HG03196 (cell line): Measurements from ENCODE around the gene COPZ2.
"Not testable (repeated sequence)": the region's sequence is repeated elsewhere in the genome, so short reads cannot be mapped to it uniquely, and the experiment has no call there.

Experiments used
- ATAC-seq: cut with Tn5 transposase; IDR thresholded peaks from one replicate; pipeline ENCODE4 v1.9.1; 2021; ENCODE audit not compliant: unreplicated experiment

COPZ2 gene, protein sequence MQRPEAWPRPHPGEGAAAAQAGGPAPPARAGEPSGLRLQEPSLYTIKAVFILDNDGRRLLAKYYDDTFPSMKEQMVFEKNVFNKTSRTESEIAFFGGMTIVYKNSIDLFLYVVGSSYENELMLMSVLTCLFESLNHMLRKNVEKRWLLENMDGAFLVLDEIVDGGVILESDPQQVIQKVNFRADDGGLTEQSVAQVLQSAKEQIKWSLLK

DNA sequence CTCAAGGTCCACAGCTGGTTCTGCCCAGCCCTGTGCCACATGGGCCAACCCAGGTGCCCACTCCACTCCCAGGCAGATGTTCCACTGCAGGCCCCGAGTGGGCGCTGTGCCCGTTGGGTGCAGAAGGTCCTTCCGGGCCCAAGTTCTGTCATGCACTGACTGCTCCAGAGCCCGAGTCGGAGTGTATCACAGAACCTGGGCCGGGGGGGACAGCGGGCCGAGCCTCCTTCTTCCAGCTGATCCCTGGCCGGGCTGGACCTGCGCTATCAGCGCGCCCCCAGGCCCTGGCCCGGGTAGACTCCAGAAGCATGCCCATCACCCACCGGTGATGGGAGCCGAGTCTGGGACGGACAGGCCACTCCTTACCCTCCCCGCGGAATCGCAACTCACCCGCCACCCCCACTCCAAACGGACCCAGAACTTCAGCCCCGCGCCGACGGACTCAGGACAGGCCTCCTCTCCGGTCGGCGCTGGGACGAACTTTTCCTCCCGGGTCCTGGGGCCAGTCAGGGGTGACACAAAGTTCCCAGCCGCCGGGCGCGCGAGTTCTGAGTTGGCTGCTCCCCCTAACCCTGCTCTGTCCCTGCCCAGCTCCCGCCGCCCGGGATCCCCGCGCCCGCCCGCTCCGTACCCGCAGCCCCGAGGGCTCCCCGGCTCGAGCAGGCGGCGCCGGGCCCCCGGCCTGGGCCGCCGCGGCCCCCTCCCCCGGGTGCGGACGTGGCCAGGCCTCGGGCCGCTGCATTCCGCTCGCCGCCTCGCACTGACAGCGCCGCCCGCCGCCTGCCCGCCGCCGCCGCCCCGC is at the start of gene COPZ2:
COPZ2 (minus strand) TSS at position 762 of the 802 bp plus-strand sequence; CDS start at position 742, 20 bp downstream.
- ATAC-seq, result no peak

DNA sequence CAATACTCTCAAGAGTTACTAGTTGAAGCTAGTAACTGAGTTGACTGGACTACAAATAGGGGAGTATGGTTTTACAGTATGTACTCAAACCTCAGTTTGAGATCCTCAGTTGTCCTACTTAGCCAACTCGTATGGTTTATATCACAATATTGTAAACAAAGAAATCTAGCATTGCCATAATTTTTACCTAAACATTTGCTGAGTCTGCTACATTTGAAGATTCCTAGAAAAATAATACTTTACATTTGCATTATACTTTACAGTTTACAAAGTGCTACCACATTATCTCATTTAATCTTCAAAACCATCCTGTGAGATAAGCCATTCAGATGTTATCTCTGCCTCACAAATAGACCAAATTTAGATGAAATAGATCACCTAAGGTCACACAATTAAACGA is 47.3 kb upstream of the COPZ2 start:
- ATAC-seq, result no peak

DNA sequence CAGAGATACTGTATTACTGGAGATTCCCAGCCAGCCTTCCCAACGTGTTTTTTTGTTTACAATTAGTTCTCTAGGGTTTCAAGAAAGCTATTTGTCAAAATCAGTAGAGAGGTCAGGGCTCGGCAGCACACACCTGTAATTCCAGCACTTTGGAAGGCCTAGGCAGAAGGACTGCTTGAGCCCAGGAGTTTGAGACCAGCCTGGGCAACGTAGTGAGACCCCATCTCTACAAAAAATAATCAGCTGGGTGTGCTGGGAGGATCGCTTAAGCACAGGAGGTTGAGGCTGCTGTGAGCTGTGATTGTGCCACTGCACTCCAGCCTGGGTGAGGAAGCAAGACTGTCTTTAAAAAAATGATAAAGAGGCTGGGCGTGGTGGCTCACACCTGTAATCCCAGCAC is 44.3 kb upstream of the COPZ2 start:
- no peak for ATAC-seq

DNA sequence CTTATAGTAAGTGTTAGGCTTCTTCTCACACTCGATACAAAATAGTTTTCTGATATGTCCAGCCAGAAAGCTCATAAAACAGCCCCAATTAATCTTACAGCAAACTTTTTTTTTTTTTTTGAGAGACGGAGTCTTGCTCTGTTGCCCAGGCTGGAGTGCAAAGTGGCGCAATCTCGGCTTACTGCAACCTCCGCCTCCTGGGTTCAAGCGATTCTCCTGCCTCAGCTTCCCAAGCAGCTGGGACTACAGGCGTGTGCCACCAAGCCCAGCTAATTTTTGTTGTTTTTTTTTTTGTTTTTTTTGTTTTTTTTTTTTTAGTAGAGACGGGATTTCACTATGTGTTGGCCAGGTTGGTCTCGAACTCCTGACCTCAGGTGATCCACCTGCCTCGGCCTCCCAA is 39.6 kb upstream of the COPZ2 start:
- not testable (repeated sequence) for ATAC-seq

DNA sequence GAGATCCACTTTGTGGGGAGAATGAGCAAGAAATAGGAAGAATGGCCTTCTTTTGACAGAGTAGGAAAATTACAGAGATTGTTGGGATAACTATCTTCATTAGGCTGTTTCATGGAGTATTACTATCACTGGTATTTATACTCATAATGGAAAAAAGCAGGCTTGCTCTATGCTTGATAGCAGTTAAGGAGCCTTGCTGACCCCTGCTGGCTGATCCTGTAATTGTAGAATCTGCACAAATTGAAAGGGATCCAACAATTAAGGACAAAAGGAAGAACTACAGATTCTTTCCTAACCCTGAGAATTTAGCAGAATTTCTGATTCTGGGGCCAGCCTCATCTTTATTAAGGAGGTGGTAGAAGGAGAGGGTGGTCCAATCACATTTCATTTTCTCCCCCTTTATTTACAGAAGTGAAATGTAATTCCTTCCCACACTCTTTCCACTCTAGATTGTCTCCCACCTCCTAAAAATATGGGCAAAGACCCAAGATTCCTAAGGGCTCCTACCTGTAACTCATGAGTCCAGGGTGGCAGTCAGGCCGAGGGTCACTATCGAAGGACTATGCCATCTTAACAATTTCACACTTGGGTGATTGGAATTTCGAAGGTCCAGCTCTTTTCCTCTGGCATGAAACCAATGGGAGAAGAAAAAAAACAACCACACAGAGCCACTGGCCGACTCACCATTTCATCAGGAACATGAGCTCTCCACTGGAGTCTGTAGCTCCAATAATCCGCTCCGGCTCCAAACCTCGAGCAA is 36.9 kb upstream of the COPZ2 start:
- no peak for ATAC-seq

DNA sequence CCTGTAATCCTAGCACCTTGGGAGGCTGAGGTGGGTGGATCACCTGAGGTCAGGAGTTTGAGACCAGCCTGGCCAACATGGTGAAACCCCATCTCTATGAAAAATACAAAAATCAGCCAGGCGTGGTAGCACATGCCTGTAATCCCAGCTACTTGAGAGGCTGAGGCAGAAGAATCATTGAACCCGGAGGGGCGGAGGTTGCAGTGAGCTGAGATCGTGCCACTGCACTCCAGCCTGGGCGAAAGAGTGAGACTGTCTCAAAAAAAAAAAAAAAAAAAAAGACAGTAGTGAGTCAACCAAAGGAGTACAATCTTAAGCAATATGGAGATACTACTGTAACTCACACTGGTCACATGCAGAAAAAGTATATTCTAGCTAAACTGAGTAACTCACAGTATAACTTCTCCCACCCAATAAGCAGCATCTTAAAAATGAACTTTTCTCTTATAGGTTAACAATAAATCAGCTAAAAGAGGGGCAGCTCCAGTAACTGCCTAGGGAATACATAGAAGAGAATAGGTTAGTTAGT is 36.0 kb upstream of the COPZ2 start:
- ATAC-seq, result not testable (repeated sequence)

DNA sequence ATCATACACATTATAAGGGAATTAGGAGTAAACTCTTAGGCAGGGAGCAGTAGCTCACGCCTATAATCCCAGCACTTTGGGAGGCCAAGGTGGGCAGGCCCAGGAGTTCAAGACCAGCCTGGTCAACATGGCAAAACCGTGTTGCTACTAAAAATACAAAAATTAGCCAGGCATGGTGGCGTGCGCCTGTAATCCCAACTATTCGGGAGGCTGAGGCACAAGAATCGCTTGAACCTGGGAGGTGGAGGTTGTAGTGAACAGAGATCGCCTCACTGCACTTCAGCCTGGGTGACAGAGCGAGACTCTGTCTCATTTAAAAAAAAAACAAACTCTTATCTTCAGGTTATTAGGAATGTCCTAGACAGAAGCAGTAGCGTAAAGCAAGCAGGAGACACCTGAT is 35.2 kb upstream of the COPZ2 start:
- not testable (repeated sequence) for ATAC-seq

DNA sequence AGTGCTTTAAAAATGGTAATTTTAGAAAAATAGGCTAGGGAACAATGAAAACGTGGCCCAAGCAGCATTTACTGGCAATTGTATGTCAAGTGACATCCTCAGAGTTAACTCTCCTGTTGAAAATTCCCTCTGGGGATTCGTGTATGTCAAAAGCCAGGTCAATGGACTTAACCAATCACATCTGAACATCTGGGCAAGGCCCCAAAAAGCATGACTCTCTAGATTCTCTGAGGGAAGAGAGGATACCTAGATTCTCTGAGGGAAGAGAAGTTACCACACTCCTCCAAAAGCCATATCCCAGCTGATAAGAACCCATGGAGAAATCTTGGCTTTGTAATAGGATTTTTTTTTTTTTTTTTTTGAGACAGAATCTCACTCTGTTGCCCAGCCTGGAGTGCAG is 34.1 kb upstream of the COPZ2 start:
- ATAC-seq, result no peak

DNA sequence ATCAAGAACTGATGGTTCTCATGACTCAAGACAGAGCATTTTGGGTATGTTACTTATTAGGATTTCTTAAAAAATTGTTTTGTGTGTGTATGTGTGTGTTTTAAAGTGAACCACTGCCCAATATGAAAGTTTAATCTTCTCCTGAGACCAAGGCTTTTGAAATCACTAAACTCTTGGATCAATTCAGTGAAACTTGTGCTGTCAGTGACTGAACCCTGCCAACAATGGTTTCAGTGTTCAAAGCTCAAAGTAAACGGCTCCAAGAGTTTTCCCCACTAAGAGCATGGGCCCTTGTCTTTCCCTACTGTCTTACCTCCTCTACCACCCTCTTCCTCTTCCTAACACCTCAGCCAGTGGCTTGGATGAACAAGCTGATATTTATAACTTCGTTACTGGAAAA is 32.6 kb upstream of the COPZ2 start:
- ATAC-seq, result no peak

DNA sequence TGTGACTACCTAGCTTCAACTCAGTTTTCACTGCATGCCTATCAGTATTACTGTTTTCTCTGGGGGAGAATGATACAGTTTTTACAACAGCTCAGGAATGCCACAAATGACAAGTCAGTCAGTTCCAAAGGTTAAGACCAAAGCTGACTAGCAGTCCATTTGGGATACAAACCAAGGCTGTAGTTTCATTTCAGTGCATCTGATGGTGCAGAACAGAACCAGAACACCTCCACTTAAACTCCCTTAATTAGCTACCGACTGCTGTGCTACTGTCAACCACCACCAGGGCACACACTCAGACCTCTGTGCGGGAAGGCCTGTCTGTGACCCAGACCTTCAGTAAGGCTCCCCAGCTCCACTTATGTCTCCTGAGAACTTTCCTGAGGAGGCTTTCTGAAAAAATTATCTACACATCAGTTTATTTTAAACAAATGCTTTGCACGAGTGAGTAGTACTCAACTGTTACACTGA is 30.9 kb upstream of the COPZ2 start:
- ATAC-seq, result no peak

DNA sequence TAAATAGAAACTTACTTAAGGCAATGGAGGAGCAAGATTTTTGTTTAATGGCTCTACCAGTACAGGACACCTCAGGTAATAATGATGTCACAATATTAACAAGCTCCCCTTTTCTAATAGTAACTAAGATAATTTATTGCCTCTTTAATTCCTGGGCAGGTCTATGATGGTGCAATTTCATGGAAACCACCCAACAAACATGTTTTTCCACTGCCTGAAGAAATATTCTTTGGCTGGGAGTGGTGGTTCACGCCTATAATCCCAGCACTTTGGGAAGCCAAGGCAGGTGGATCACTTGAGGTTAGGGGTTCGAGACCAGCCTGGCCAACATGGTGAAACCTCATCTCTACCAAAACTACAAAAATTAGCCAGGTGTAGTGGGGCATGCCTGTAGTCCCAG is 30.2 kb upstream of the COPZ2 start:
- not testable (repeated sequence) for ATAC-seq

DNA sequence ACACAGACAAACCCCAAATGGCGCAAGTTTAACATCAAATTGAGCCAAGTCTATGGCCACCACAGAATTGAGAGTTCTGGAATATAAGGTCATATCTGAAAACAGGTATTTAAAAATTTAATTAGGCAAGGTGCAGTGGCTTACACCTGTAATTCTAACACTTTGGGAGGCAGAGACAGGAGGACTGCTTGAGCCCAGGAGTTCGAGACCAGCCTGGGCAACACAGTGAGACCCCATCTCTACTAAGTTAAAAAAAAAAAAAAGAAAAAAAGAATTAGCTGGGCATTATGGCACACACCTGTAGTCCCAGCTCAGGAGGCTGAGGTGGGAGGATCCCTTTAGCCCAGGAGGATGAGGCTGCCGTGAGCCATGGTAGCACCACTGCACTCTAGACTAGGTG is 29.6 kb upstream of the COPZ2 start:
- ATAC-seq, result no peak

DNA sequence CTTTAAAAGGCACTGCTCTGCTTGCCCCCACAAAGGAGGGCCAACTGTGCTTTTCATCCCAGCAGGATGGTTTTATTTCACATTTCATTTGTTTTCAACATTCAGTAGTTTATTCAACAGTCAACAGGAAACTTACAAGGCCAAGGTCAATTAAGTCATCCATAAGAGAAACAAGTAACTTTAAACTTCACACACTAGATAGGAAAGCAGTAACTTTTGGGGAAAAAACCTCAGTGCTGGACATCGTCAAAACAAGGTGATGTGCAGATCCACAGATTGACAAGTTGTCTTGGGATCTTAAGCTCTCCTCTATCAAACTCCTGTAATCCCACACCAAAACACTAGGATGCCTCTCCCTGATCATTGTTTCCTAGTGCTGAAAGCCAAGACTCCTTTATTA is 29.1 kb upstream of the COPZ2 start:
- ATAC-seq, result no peak

DNA sequence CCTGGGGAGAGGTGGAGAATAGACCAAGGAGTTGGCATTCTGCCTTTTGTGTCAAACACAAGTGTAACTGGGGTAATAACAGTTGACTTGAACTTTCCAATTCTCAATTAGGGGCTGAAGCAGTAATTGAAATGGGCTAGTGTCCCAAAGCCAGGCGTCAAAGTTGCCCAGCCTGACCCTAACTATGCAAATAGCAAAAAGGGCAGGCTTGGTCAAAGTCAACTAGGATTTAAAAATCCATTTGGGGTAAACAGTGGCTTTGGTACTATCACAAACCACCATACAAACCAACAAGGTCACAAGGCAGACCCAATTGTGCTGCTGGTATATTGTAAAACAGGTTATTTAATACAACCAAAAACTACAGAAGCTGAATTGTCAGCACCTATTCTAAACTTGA is 28.6 kb upstream of the COPZ2 start:
- no peak for ATAC-seq

DNA sequence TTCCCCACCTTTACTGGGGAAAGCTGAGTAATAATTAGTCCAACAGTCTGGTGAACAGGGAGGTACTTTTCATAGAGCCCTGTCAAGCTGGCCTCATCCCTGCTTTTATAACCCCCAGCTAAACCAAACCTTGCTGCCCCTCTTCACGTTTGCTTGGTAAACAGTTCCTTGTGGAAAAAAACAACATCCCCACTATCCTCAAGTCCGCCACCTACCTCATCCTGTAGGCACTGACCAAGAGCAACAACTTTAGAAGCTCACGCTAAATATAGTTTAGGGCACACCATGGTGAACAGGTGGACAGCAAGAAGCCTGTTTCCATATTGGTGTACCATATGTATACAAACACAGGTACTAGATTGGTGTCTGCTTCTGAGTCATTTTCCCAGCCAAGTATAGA is 27.0 kb upstream of the COPZ2 start:
- ATAC-seq, result no peak

DNA sequence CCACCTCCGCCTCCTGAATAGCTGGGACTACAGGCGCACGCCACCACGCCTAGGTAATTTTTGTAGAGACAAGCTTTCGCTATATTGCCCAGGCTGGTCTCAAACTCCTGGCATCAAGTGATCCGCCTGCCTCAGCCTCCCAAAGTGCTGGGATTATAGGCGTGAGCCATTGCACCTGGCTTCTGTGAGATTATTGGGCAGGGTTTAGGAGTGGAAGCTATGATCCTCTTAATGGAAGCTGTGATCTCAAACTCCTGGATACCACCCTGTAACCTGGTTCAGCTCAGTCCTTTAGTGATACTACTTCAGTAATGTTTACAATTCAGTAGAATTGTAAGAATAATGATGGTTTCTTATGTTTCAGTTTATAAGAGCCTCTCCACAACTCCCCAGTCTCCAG is 24.7 kb upstream of the COPZ2 start:
- no peak for ATAC-seq

DNA sequence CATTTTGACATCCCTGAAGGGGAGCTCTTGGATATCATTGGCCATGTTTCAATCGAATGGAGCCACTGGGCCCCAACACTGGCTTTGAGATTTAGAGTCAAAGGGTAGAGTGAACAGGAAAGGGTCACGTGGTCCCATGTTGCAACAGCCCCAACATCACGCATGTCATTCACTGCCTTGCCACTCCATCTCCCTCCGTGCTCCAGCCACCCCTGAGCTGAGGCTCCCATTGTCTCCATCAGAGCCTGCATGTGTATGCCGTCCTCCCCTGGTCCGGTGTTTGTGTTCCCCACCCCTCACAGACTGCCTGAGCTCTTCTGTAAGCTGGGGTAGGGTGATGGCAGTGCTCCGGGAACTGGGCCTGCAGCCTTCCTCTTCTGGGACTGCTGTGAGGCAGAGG is 22.7 kb upstream of the COPZ2 start:
- ATAC-seq, result no peak

DNA sequence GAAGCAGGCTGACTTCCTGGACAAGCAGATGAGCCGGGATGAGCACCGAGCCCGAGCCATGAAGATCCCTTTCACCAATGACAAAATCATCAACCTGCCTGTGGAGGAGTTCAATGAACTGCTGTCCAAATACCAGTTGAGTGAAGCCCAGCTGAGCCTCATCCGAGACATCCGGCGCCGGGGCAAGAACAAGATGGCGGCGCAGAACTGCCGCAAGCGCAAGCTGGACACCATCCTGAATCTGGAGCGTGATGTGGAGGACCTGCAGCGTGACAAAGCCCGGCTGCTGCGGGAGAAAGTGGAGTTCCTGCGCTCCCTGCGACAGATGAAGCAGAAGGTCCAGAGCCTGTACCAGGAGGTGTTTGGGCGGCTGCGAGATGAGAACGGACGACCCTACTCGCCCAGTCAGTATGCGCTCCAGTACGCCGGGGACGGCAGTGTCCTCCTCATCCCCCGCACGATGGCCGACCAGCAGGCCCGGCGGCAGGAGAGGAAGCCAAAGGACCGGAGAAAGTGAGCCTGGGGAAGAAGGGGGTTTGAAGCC is 21.6 kb upstream of the COPZ2 start:
- ATAC-seq, result no peak

DNA sequence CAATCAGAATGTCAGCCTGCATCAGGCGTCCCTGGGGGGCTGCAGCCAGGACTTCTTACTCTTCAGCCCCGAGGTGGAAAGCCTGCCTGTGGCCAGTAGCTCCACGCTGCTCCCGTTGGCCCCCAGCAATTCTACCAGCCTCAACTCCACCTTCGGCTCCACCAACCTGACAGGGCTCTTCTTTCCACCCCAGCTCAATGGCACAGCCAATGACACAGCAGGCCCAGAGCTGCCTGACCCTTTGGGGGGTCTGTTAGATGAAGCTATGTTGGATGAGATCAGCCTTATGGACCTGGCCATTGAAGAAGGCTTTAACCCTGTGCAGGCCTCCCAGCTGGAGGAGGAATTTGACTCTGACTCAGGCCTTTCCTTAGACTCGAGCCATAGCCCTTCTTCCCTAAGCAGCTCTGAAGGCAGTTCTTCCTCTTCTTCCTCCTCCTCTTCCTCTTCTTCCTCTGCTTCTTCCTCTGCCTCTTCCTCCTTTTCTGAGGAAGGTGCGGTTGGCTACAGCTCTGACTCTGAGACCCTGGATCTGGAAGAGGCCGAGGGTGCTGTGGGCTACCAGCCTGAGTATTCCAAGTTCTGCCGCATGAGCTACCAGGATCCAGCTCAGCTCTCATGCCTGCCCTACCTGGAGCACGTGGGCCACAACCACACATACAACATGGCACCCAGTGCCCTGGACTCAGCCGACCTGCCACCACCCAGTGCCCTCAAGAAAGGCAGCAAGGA is 21.0 kb upstream of the COPZ2 start:
- no peak for ATAC-seq

DNA sequence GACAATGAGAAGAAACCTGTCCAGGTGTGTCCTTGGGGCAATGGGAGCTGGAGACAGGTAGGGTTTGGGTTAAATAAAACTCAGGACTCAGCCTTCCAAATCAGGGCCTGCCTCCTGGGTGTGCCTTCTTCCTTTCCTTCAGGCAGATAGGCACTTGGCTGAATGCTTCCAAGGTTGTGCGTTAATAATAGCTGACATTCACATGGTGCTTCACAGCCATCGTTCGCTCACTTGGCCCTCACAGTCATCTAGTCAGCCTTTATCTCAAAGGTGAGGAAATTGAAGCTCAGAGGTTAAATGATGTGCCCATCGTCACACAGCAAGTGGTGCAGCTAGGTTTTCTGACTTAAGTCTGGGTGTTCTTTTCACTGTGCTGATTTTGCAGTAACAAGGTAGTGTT is 20.0 kb upstream of the COPZ2 start:
- ATAC-seq, result no peak

DNA sequence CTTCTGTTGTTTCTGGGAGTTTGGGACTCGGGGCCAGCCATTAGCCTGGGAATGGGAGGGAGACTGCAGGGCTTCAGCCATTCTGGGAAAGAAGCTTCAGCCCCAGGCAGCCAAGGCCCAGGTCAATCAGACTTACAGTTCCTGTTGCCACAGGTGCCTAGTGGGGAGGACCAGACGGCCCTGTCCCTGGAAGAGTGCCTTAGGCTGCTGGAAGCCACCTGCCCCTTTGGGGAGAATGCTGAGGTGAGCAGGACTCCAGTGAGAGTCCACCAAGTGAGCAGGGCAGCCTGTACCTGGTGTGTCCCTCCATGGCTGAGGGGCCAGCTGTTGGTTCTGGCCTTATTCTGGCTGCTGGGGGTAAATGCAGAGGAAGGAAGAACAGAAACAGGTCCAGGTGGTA is 19.3 kb upstream of the COPZ2 start:
- ATAC-seq, result no peak
